Right atrium auricular region (tissue), 2 donors: ENCODE data around the gene F3. TPM values are rescaled to one million over a fixed set of nuclear protein-coding genes. Genes with fewer than 3 reads are reported as not detected.

Source experiments
- DNase-seq: peaks from one replicate; pipeline ENCODE4 v3.0.0-alpha.2; 2019; ENCODE audit warnings: low spot score
- H3K27ac ChIP-seq, 2 donors: fragments of 200-600 bp; sonication (generic); 1 replicate in 1 of 2; 2 replicates in 1 of 2; pipeline ENCODE4 v1.5.1; 2016 to 2019
- H3K27me3 ChIP-seq, 2 donors: fragments of 200-600 bp; sonication (generic); one replicate each; pipeline versions ENCODE4 v1.5.1 to v1.6.0; 2017 to 2019
- H3K36me3 ChIP-seq: fragments of 200-600 bp; sonication (generic); one replicate; pipeline ENCODE4 v1.5.1; 2016
- H3K4me1 ChIP-seq, 2 donors: fragments of 200-600 bp; sonication (generic); one replicate each; pipeline versions ENCODE4 v1.5.1 to v1.6.0; 2017 to 2019
- H3K4me3 ChIP-seq, 2 donors: fragments of 200-600 bp; sonication (generic); 1 replicate in 1 of 2; 2 replicates in 1 of 2; pipeline ENCODE4 v1.5.1; 2017 to 2019; ENCODE audit warnings: mild to moderate bottlenecking in 1 of 2, moderate library complexity in 1 of 2
- H3K9me3 ChIP-seq, 2 donors: fragments of 200-600 bp; sonication (generic); one replicate each; pipeline ENCODE4 v1.5.1; 2019
- CTCF ChIP-seq, 2 donors: fragments of 200-600 bp; sonication (generic); IDR thresholded peaks; one replicate each; pipeline ENCODE4 v1.5.1; 2019; ENCODE audit warnings: antibody characterized with exemption in 2 of 2
- total RNA-seq, 2 donors: library from RNA; depleted of rRNA; stranded (reverse); fragments of >200 nt; gene quantifications; one replicate each; pipeline ENCODE4 v1.1.0, GENCODE V29; 2016

The F3 gene
- total RNA-seq, 2 donors from 2014 or later, result 25.6 to 29.5 TPM

GRCh38 chr1:94540440-94541245 is 916 bp downstream of the F3 start:
- Histone ChIP-seq H3K4me3 (peak overlapping the region; percentile 72 to 83), H3K9me3 (no peaks in the 10 kb centered on the region), H3K4me1 (peaks cover 0 to 58% of the 10 kb centered on the region in 2 donors), H3K27me3 (no peaks in the 10 kb centered on the region), H3K36me3 (no peaks in the 10 kb centered on the region), H3K27ac (peak overlapping the region; percentile 92 to 97)
- TF ChIP-seq CTCF (IDR thresholded peaks at IDR 0.05), result no peak
- no peak for DNase-seq

DNA sequence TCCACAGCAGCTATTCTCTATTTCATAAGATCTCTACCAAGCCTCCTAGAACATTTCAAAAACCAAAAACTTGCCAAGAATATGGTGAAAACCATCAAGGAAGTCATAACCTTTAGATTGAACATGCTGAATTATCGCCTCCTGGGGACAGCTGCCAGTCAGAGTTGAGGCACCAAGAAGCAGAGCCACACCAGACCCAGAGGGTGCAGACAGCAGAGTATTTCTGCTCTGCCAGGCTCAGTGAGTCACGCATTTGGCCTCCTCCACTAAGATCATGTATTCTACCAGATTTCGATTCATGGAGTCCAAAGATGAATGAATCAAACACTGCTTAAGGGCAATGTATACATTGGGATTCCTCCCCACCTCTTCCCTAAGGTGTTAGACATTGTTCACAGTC is 2.1 kb downstream of the F3 start:
- DNase-seq, result no peak
- peaks cover 8% of the 10 kb centered on the region for H3K36me3 ChIP-seq
- H3K4me3 ChIP-seq, result peak overlapping the region; percentile 72 to 83
- peak overlapping the region; percentile 92 to 97 for H3K27ac ChIP-seq
- peaks cover 0 to 52% of the 10 kb centered on the region in 2 donors for H3K4me1 ChIP-seq
- H3K27me3 ChIP-seq, result no peaks in the 10 kb centered on the region
- TF ChIP-seq CTCF (IDR thresholded peaks at IDR 0.05), result no peak
- no peaks in the 10 kb centered on the region for H3K9me3 ChIP-seq

DNA sequence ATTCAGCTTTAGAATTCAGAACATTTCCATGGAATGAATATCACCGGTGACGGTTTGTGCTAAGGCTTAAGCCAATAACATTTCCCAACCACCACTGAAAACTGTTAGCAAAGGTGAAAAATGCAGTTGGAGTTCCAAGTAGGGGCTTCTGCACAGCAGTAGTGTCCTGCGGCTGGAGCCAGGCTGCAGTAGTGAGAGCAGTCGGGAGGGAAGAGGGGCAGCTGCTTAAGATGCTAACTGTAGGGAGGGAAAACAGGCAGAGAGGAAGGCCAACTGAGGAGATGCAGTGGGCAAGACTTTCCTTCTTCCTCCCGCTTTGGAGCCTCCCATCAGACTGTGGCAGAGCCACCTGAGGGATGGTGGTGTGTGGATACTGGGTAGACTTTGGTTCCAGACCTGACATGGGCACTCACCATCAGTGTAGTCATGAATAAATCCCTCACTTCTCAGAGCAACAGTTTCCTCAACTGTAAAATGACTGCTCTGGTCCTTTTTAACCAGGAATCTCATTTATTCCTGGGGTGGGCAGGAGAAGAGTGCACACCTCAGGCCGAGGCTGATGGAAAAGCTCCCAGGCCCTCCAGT is 3.2 kb downstream of the F3 start:
- Histone ChIP-seq H3K27me3 (no peaks in the 10 kb centered on the region), H3K27ac (peak overlapping the region; percentile 22 to 97), H3K36me3 (peaks cover 14% of the 10 kb centered on the region), H3K9me3 (no peaks in the 10 kb centered on the region), H3K4me1 (peaks cover 0 to 40% of the 10 kb centered on the region in 2 donors), H3K4me3 (peak overlapping the region; percentile 7 to 83)
- no peak for DNase-seq
- peak in 1 of 2 donors; percentile 29 for TF ChIP-seq CTCF (IDR thresholded peaks at IDR 0.05)

DNA sequence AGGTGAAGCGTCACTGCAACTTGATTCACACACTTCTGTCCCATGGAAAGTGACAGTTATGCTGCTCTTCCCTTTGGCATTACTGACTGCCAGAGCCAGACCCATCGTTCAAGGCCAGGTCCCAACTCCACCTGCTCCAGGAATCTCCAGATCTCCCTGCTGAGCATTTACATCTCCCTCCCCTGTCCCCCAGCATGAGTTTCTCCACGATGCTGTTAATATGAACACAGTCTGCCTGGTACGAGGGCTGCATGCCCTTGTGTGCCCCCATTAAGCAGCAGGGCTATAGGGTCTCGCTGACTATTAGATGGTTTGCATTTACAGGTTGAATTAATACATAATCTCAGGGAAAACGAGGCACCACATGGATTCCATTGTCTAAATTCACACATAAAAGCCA is 4.3 kb downstream of the F3 start:
- H3K9me3 ChIP-seq, result no peaks in the 10 kb centered on the region
- H3K36me3 ChIP-seq, result peaks cover 24% of the 10 kb centered on the region
- DNase-seq, result no peak
- peak overlapping the region; percentile 36 to 97 for H3K27ac ChIP-seq
- no peak for TF ChIP-seq CTCF (IDR thresholded peaks at IDR 0.05)
- H3K4me3 ChIP-seq, result no peak overlapping the region
- H3K4me1 ChIP-seq, result peaks cover 0 to 29% of the 10 kb centered on the region in 2 donors
- H3K27me3 ChIP-seq, result no peaks in the 10 kb centered on the region

GRCh38 chr1:94535879-94536278 is 5.7 kb downstream of the F3 start:
- DNase-seq, result no peak
- H3K27me3 ChIP-seq, result no peaks in the 10 kb centered on the region
- TF ChIP-seq CTCF (IDR thresholded peaks at IDR 0.05), result no peak
- no peak overlapping the region for H3K4me3 ChIP-seq
- peaks cover 0 to 27% of the 10 kb centered on the region in 2 donors for H3K4me1 ChIP-seq
- H3K36me3 ChIP-seq, result peaks cover 36% of the 10 kb centered on the region
- H3K27ac ChIP-seq, result peak overlapping the region; percentile 36 to 97
- no peaks in the 10 kb centered on the region for H3K9me3 ChIP-seq
